ENCODE data around the gene PTCD1. TPM values are rescaled to one million over a fixed set of nuclear protein-coding genes. Genes with fewer than 3 reads are reported as not detected.

PTCD1 gene
- total RNA-seq, 1 donor from 2014 or later = 3.8 TPM

DNA sequence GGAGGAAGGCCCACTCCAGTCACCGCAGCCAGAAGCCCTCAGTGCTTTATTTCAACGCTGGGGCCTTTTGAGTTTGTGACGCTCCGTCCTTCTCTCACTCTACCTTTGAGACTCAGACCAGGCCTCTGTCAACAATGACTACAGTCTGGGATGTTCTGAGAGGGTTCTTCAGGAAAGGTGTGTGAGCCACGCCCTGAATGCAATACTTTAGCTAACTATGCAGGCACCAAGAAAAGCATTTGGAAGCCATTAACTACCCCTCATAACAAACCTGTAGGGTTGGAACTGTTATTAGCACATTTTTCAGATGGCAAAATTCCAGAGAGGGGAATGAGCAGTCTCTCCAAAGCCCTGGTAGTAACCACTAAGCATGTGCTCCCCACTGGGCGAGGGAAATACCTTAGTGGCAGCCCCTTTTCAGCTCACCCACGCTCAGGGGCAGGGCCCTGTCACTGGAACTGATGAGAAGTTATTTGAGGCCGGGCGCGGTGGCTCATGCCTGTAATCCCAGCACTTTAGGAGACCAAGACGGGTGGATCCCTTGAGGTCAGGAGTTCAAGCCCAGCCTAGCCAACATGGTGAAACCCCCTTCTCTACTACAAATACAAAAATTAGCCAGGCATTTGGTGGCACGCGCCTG is 69.7 kb downstream of the PTCD1 start:
- DNase-seq = no peak

Other genes starting within 250 kb of the PTCD1 start
- gene KPNA7, start 230.7 kb downstream of the PTCD1 start, total RNA-seq = not detected
- gene MYH16, start 166.0 kb downstream of the PTCD1 start, total RNA-seq = not detected
- 56.2 TPM for gene ARPC1A, start 112.9 kb downstream of the PTCD1 start, total RNA-seq
- 42.1 TPM for gene ARPC1B, start 64.1 kb downstream of the PTCD1 start, total RNA-seq
- 14.3 TPM for gene PDAP1, start 30.2 kb downstream of the PTCD1 start, total RNA-seq
- gene BUD31, start 29.8 kb downstream of the PTCD1 start, total RNA-seq = 55.2 TPM
- gene CPSF4, start 145 bp upstream of the PTCD1 start, total RNA-seq = 18.1 TPM
- 191 TPM for gene ATP5MF, start 27.4 kb upstream of the PTCD1 start, total RNA-seq
- gene ZNF789, start 34.1 kb upstream of the PTCD1 start, total RNA-seq = 13.3 TPM
- gene ZNF394, start 61.5 kb upstream of the PTCD1 start, total RNA-seq = 31.8 TPM
- 6.2 TPM for gene ZKSCAN5, start 65.9 kb upstream of the PTCD1 start, total RNA-seq
- gene FAM200A, start 113.3 kb upstream of the PTCD1 start, total RNA-seq = 6.8 TPM
- gene ZNF655, start 119.8 kb upstream of the PTCD1 start, total RNA-seq = 77.3 TPM
- 0.89 TPM for gene TMEM225B, start 159.5 kb upstream of the PTCD1 start, total RNA-seq
- gene ZSCAN25, start 178.1 kb upstream of the PTCD1 start, total RNA-seq = 11.8 TPM
- 24.9 TPM for gene CYP3A5, start 241.2 kb upstream of the PTCD1 start, total RNA-seq

Measured in skin of body (tissue), 2 donors.